WTC11 (cell line): ENCODE data around the gene NCKAP5. TPM values are rescaled to one million over a fixed set of nuclear protein-coding genes. Genes with fewer than 3 reads are reported as not detected.

Source experiments
- ATAC-seq: fragments of 200-7000 bp; cut with Tn5 transposase; 2 replicates; pipeline ENCODE4 v1.10.0; 2021; ENCODE audit warnings: mild to moderate bottlenecking, moderate library complexity
- CTCF ChIA-PET: fragments of 300-600 bp; sonication (Branson Sonifier 250); formaldehyde crosslinking; loops from one replicate; lab custom pipeline; 2021; ENCODE audit warnings: antibody characterized with exemption; lab: Charles Lee
- POLR2A ChIA-PET: fragments of 350-600 bp; sonication (Branson Sonifier 250); formaldehyde crosslinking; loops from one replicate; lab custom pipeline; 2021; ENCODE audit warnings: antibody characterized with exemption; lab: Charles Lee
- DNase-seq: peaks from one replicate; pipeline ENCODE4 v3.0.0; 2021; ENCODE audit warnings: low spot score
- H3K27ac Mint-ChIP-seq: 2 replicates; pipeline ENCODE4 v1.8.0; 2021; ENCODE audit warnings: mixed read lengths
- H3K27me3 Mint-ChIP-seq: 2 replicates; pipeline ENCODE4 v1.8.0; 2021; ENCODE audit warnings: low read depth, mild to moderate bottlenecking, moderate library complexity, mixed read lengths
- H3K36me3 Mint-ChIP-seq: 2 replicates; pipeline ENCODE4 v1.8.0; 2021; ENCODE audit warnings: mixed read lengths
- H3K4me1 Mint-ChIP-seq: 2 replicates; pipeline ENCODE4 v1.8.0; 2022; ENCODE audit warnings: mixed read lengths
- H3K4me3 Mint-ChIP-seq: 2 replicates; pipeline ENCODE4 v1.8.0; 2021; ENCODE audit warnings: mild to moderate bottlenecking, moderate library complexity, mixed read lengths
- H3K9me3 Mint-ChIP-seq: 2 replicates; pipeline ENCODE4 v1.8.0; 2021; ENCODE audit warnings: mixed read lengths
- ATF1 ChIP-seq: sonication (generic); formaldehyde crosslinking; IDR thresholded peaks from 2 replicates; pipeline ENCODE4 v1.8.1; 2023; ENCODE audit warnings: mild to moderate bottlenecking, moderate library complexity, missing genetic modification reagents
- ETV6 ChIP-seq: sonication (generic); formaldehyde crosslinking; IDR thresholded peaks from 2 replicates; pipeline ENCODE4 v1.8.1; 2022; ENCODE audit warnings: mild to moderate bottlenecking, missing genetic modification reagents
- FOXP1 ChIP-seq: sonication (generic); formaldehyde crosslinking; IDR thresholded peaks from 2 replicates; pipeline ENCODE4 v1.8.0; 2022; ENCODE audit warnings: missing genetic modification reagents, mild to moderate bottlenecking, moderate library complexity, borderline replicate concordance
- JAZF1 ChIP-seq: fragments of 250-450 bp; sonication (Bioruptor Pico); IDR thresholded peaks from 2 replicates; pipeline ENCODE4 v1.9.0; 2021; ENCODE audit warnings: moderate library complexity, mild to moderate bottlenecking, inconsistent platforms
- KAT7 ChIP-seq: sonication (generic); formaldehyde crosslinking; IDR thresholded peaks from 2 replicates; pipeline ENCODE4 v1.8.1; 2023; ENCODE audit warnings: missing genetic modification reagents, mild to moderate bottlenecking, borderline replicate concordance
- NFE2L1 ChIP-seq: sonication (generic); formaldehyde crosslinking; IDR thresholded peaks from 2 replicates; pipeline ENCODE4 v1.8.1; 2023; ENCODE audit warnings: missing genetic modification reagents
- NFYB ChIP-seq: sonication (generic); formaldehyde crosslinking; conservative IDR thresholded peaks from 2 replicates; pipeline ENCODE4 v1.8.0; 2022; ENCODE audit warnings: low read depth, missing genetic modification reagents
- NR1H2 ChIP-seq: sonication (generic); formaldehyde crosslinking; IDR thresholded peaks from 2 replicates; pipeline ENCODE4 v1.9.0; 2021; ENCODE audit warnings: mild to moderate bottlenecking, moderate library complexity, missing genetic modification reagents
- NR2C2 ChIP-seq: sonication (generic); formaldehyde crosslinking; IDR thresholded peaks from 2 replicates; pipeline ENCODE4 v1.8.0; 2022; ENCODE audit warnings: mild to moderate bottlenecking, missing genetic modification reagents
- PRRX2 ChIP-seq: fragments of 250-450 bp; sonication (Bioruptor Pico); IDR thresholded peaks from 2 replicates; pipeline ENCODE4 v1.8.0; 2021; ENCODE audit warnings: mild to moderate bottlenecking
- RELA ChIP-seq: sonication (generic); formaldehyde crosslinking; IDR thresholded peaks from 2 replicates; pipeline ENCODE4 v1.8.1; 2022; ENCODE audit warnings: missing genetic modification reagents, mild to moderate bottlenecking, borderline replicate concordance
- SMAD3 ChIP-seq: sonication (generic); formaldehyde crosslinking; IDR thresholded peaks from 2 replicates; pipeline ENCODE4 v1.8.0; 2022; ENCODE audit warnings: missing genetic modification reagents, mild to moderate bottlenecking, borderline replicate concordance
- SOX15 ChIP-seq: fragments of 250-450 bp; sonication (Bioruptor Pico); IDR thresholded peaks from 2 replicates; pipeline ENCODE4 v1.9.0; 2021; ENCODE audit warnings: mild to moderate bottlenecking
- SP1 ChIP-seq: sonication (generic); formaldehyde crosslinking; conservative IDR thresholded peaks from 2 replicates; pipeline ENCODE4 v1.8.1; 2022; ENCODE audit warnings: missing genetic modification reagents
- TCF7 ChIP-seq: sonication (generic); formaldehyde crosslinking; IDR thresholded peaks from 2 replicates; pipeline ENCODE4 v1.8.0; 2022; ENCODE audit warnings: mild to moderate bottlenecking, low read depth, missing genetic modification reagents, moderate library complexity
- TEAD1 ChIP-seq: sonication (generic); formaldehyde crosslinking; IDR thresholded peaks from 2 replicates; pipeline ENCODE4 v1.8.0; 2022; ENCODE audit warnings: mild to moderate bottlenecking, missing genetic modification reagents
- ZNF121 ChIP-seq: sonication (generic); formaldehyde crosslinking; IDR thresholded peaks from 2 replicates; pipeline ENCODE4 v1.8.0; 2023; ENCODE audit warnings: missing genetic modification reagents
- ZNF219 ChIP-seq: sonication (generic); formaldehyde crosslinking; IDR thresholded peaks from 2 replicates; pipeline ENCODE4 v1.8.0; 2023; ENCODE audit warnings: missing genetic modification reagents, mild to moderate bottlenecking, borderline replicate concordance
- ZNF263 ChIP-seq: sonication (generic); formaldehyde crosslinking; IDR thresholded peaks from 2 replicates; pipeline ENCODE4 v1.8.1; 2022; ENCODE audit warnings: low read depth, mild to moderate bottlenecking, moderate library complexity, missing genetic modification reagents
- ZNF396 ChIP-seq: fragments of 250-450 bp; sonication (Bioruptor Pico); IDR thresholded peaks from 2 replicates; pipeline ENCODE4 v1.8.0; 2021; ENCODE audit warnings: mild to moderate bottlenecking, moderate library complexity, borderline replicate concordance
- total RNA-seq: library from RNA; stranded (reverse); gene quantifications from 3 replicates; pipeline ENCODE4 v1.2.3, GENCODE V29; 2021
- TF ChIP-seq, protein P1 (sequence below): sonication (generic); formaldehyde crosslinking; IDR thresholded peaks from 2 replicates; pipeline ENCODE4 v1.8.0; 2022; ENCODE audit warnings: mild to moderate bottlenecking, missing genetic modification reagents
- TF ChIP-seq, protein P2 (sequence below): fragments of 250-450 bp; sonication (Bioruptor Pico); IDR thresholded peaks from 2 replicates; pipeline ENCODE4 v1.9.0; 2021; ENCODE audit warnings: mild to moderate bottlenecking
- TF ChIP-seq, protein P3 (sequence below): sonication (generic); formaldehyde crosslinking; IDR thresholded peaks from 2 replicates; pipeline ENCODE4 v1.8.0; 2022; ENCODE audit warnings: mild to moderate bottlenecking, missing genetic modification reagents

NCKAP5 gene
- total RNA-seq, 1 experiment from 2014 or later, result 0.55 TPM

DNA sequence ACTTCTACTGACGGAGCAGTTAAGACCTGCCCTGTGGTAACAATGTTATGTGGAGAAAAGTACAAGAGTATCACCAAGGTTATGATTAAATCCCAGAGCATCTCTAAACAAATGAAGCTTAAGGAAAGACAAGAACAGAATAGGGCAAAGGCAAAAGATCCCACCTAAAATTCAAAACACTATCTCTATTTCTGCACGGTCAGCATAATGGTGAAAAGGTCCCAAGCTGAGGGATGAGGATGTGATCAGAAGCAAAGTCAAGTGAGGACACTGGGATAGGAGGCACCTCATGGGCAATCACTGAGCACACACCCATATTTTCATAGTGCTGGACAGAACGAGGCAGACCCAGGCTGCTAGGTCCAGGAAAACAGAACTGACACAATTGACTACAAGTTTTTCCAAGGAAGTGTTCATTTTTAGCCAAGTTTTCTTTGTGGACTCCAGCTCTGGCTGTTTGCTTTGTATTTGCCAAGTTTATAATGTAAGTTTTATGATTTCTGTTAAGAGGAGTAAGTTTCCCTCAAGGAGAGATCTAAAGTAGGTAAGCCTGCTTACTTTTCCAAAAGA lies 77.8 kb downstream of the NCKAP5 start:
- POLR2A ChIA-PET, result no interaction called here

DNA sequence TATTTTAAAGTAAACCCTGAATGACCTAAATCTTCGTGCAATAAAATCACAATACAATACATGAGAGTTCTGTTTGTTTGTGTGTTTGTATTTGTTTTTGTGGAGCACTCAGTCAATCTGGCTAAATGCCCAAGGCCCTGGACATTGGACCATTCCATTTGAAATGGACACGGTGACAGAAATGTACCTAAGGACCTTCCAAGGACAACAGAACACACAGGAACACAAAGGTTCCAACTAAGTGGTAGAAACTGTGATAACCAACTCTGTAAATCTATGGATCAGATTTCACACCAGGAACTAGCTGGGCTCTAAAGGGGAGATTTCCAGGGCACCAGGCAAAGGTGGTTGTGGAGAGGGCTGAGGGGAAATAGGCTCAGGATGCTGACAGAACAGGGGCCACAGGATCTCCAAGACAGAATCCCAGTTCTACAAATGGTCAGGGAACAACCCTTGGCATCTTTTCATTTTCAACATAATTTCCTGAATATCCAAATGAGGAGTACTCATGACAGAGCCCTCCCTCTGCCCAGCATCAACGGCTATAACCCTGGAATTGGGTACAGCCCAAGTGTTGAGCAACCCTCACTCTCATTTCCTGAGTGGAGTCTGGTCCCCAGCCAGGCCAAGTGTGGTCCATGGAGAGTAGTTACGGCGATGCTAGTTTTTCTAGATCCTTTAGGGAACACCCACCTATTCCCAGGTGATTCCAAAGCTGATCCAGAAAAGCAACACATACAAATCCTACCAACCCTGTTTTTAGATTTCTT lies 78.4 kb downstream of the NCKAP5 start:
- ChIA-PET CTCF (no interaction called here), POLR2A (no interaction called here)
- DNase-seq (no peak), ATAC-seq (no peak)
- peaks cover 5% of the 10 kb centered on the region for H3K4me1 Mint-ChIP-seq
- H3K27ac Mint-ChIP-seq, result no peak overlapping the region
- no peak for TF ChIP-seq ZNF396 (CRISPR knock-in tag)
- no peak for TF ChIP-seq NR2C2 (CRISPR knock-in tag)
- no peak overlapping the region for H3K4me3 Mint-ChIP-seq
- H3K27me3 Mint-ChIP-seq, result no peaks in the 10 kb centered on the region
- H3K36me3 Mint-ChIP-seq, result no peaks in the 10 kb centered on the region
- H3K9me3 Mint-ChIP-seq, result no peaks in the 10 kb centered on the region

More for the DNA sequence above, 77.8 kb downstream of the NCKAP5 start:
- ATAC-seq (no peak), DNase-seq (no peak)
- Mint-ChIP-seq H3K36me3 (no peaks in the 10 kb centered on the region), H3K27ac (no peak overlapping the region), H3K9me3 (no peaks in the 10 kb centered on the region), H3K4me3 (no peak overlapping the region), H3K27me3 (no peaks in the 10 kb centered on the region), H3K4me1 (peaks cover 10% of the 10 kb centered on the region)
- CTCF ChIA-PET, result no interaction called here
- TF ChIP-seq NR1H2 (CRISPR knock-in tag) (no peak), SP1 (CRISPR knock-in tag) (no peak), SOX15 (no peak), ETV6 (no peak), ZNF219 (CRISPR knock-in tag) (no peak), NFYB (CRISPR knock-in tag) (no peak), KAT7 (CRISPR knock-in tag) (no peak), ATF1 (no peak), TCF7 (no peak), JAZF1 (no peak), ZNF121 (no peak)
- TF ChIP-seq, protein P1, sequence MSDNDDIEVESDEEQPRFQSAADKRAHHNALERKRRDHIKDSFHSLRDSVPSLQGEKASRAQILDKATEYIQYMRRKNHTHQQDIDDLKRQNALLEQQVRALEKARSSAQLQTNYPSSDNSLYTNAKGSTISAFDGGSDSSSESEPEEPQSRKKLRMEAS (CRISPR knock-in tag), result no peak
- TF ChIP-seq, protein P2, sequence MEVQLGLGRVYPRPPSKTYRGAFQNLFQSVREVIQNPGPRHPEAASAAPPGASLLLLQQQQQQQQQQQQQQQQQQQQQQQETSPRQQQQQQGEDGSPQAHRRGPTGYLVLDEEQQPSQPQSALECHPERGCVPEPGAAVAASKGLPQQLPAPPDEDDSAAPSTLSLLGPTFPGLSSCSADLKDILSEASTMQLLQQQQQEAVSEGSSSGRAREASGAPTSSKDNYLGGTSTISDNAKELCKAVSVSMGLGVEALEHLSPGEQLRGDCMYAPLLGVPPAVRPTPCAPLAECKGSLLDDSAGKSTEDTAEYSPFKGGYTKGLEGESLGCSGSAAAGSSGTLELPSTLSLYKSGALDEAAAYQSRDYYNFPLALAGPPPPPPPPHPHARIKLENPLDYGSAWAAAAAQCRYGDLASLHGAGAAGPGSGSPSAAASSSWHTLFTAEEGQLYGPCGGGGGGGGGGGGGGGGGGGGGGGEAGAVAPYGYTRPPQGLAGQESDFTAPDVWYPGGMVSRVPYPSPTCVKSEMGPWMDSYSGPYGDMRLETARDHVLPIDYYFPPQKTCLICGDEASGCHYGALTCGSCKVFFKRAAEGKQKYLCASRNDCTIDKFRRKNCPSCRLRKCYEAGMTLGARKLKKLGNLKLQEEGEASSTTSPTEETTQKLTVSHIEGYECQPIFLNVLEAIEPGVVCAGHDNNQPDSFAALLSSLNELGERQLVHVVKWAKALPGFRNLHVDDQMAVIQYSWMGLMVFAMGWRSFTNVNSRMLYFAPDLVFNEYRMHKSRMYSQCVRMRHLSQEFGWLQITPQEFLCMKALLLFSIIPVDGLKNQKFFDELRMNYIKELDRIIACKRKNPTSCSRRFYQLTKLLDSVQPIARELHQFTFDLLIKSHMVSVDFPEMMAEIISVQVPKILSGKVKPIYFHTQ (CRISPR knock-in tag), result no peak

DNA sequence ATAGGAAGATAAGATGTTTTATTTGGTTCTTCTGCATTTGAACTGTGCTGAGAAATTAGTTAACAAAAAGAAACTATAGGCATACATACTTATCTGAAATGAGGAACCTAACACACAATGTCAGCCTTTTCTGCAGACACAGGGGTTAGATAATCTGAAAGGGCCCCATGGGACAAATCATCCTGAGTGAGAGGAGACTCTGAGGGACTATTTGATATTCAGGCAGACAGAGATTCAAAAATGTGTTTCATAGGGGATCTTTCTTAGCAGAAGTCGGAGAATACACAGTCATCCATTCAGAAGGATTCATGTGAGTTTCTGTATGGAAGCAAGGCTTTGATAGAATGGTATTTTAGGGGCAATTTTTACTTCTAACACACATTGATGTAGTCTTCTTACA lies 79.1 kb downstream of the NCKAP5 start:
- no peak for ATAC-seq
- ChIA-PET POLR2A (no interaction called here), CTCF (no interaction called here)
- DNase-seq, result no peak
- no peak overlapping the region for H3K4me3 Mint-ChIP-seq
- no peaks in the 10 kb centered on the region for H3K27me3 Mint-ChIP-seq
- no peaks in the 10 kb centered on the region for H3K36me3 Mint-ChIP-seq
- TF ChIP-seq RELA (CRISPR knock-in tag), result no peak
- no peaks in the 10 kb centered on the region for H3K9me3 Mint-ChIP-seq
- H3K4me1 Mint-ChIP-seq, result peaks cover under 1% of the 10 kb centered on the region; the same call in 1 of the 2 replicates
- no peak overlapping the region for H3K27ac Mint-ChIP-seq

DNA sequence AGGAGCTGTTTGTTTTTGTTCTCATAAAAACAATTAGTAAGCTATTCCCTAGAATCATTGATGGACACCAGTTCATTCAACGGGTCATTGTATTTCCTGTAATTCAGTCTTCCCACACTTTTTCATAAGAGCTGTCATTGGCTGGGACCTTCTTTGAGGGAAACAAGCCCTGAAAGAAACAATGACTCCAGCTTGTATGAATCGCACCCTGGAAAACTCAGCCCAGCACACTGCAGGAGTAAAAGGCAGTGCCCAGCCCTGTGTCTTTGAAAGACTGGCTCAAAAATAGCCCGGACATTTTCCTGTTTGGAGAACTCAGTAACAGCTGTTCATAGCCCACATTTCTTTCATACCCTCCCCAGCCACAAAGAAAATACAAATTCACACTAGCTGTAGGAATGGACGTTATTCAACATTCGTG lies 81.5 kb downstream of the NCKAP5 start:
- ATAC-seq (no peak), DNase-seq (no peak)
- Mint-ChIP-seq H3K4me3 (no peak overlapping the region), H3K27me3 (no peaks in the 10 kb centered on the region), H3K36me3 (no peaks in the 10 kb centered on the region), H3K9me3 (no peaks in the 10 kb centered on the region), H3K4me1 (no peaks in the 10 kb centered on the region), H3K27ac (no peak overlapping the region)
- CTCF ChIA-PET, result no interaction called here
- POLR2A ChIA-PET, result no interaction called here
- TF ChIP-seq FOXP1 (CRISPR knock-in tag), result no peak
- no peak for TF ChIP-seq NR1H2 (CRISPR knock-in tag)
- no peak for TF ChIP-seq PRRX2 (CRISPR knock-in tag)
- TF ChIP-seq TEAD1 (CRISPR knock-in tag), result no peak
- TF ChIP-seq NFE2L1 (CRISPR knock-in tag), result no peak
- no peak for TF ChIP-seq ZNF263
- TF ChIP-seq, protein P3, sequence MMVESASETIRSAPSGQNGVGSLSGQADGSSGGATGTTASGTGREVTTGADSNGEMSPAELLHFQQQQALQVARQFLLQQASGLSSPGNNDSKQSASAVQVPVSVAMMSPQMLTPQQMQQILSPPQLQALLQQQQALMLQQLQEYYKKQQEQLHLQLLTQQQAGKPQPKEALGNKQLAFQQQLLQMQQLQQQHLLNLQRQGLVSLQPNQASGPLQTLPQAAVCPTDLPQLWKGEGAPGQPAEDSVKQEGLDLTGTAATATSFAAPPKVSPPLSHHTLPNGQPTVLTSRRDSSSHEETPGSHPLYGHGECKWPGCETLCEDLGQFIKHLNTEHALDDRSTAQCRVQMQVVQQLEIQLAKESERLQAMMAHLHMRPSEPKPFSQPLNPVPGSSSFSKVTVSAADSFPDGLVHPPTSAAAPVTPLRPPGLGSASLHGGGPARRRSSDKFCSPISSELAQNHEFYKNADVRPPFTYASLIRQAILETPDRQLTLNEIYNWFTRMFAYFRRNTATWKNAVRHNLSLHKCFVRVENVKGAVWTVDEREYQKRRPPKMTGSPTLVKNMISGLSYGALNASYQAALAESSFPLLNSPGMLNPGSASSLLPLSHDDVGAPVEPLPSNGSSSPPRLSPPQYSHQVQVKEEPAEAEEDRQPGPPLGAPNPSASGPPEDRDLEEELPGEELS (CRISPR knock-in tag), result no peak
- TF ChIP-seq SMAD3 (CRISPR knock-in tag), result no peak
